ENCODE results near the gene DDAH1. TPM values are rescaled to one million over a fixed set of nuclear protein-coding genes. Genes with fewer than 3 reads are reported as not detected.

DDAH1 gene
- polyA plus RNA-seq, 3 donors = 5.4 to 9.1 (median 5.6) TPM

DNA sequence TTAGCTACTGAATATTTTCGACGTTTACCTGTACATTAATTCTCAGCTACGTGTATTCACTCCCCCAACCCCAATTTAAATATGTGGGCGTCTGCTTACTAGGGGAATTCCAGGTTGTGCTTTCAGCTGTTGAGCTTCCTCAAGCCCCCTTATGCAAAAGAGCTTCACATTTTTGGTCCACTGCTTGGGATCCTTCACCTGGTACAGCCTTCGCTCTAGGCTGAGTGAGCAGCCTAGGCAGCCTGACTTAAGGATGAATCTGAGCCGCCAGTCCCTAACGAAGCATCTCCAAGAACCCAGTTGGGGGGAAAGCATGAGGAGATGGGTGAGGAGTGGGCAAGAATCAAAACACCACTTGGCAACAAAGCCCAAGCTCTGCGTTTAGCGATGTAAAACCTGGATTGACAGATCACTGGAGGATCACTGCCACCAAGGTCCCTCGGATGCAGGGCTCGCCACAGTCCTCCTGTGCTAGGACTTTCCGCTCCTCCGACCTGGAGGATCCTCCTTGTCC lies 189.2 kb downstream of the DDAH1 start:
- WGBS, 3 donors = 1 to 2% (median 1%) methylated on average over 13 of the region's 13 CpGs
- peak overlapping the region; percentile 80 for H3K27ac ChIP-seq (ENCODE audit: low read depth, low read length)

DNA sequence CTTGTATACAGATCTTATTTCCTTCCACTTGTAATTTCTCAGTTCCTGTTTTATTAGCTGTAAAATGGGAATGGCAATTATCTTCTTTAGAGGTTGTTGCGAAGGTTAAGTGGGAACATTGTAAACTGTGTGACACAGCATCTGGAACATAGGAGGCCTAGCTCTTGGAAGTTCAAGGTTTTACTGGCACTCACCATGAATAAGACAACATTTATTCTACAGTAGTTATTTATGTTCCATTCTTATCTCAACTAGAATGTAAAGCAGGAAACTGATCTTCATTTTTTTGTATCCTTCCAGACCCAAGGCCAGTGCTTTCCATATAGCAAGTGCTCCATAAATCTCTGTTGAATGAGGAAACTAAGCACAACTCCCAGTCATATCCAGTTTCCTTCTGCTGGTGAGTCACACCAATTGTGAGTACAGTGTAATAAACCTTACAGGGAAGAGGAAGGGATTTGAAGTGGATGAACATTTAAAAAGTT lies 189.9 kb downstream of the DDAH1 start:
- 29 to 69% (median 60%) methylated on average over 1 of the region's 1 CpG for WGBS, 3 donors
- no peak overlapping the region for H3K27ac ChIP-seq (ENCODE audit: low read depth, low read length)

DNA sequence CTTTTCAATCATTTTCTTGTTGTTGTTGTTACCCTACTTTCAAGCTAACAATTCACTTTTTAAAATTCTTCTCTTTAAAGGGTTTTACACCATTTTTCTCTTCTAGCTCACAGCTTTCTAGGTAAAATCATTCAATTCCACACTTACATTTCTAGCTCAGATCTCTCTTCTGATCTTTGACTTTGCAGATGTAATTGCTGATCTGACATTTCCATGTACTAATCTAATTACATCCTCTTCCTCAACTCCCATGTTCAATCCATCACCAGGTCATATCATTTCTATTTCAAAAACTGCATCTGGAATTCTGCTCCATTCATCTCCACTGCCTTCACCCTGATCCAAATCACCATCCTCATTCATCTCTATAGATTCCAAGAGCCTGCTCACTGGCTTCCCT lies 191.6 kb downstream of the DDAH1 start:
- no peak overlapping the region for H3K27ac ChIP-seq (ENCODE audit: low read depth, low read length)

DNA sequence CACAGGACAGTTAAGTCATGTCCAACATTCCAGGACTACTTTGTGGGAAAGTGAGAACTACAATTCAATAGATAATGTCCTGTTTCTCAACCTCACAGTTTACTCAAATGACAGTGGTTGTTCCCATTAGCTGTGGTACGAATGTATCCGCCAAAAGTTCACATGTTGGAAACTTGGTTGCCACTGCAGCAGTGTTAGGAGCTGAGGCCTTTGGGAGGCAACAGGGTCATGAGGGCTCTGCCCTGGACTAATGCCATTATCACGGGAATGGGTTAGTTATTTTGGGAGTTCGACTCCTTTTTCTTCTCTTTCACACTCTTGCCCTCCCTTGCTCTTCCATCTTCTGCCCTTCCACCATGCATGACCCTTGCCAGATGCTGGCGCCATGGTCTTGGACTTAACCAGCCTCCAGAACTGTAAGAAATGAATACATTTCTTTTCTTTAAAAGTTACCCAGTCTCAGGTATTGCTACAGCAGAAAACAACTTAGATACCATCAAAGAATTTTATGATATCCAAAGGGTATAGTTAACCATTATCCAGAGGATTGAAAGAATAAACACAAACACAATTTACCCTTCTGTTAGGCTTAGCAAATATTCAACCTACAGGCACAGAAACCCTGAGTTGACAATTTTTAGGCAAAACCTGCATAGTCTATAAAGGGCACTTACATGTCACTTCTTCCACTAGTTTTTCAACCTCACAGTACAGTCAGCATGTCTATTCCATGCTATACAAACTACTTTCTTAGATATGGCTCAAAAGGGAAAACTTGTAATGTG lies 196.0 kb downstream of the DDAH1 start:
- H3K27ac ChIP-seq (ENCODE audit: low read depth, low read length) = no peak overlapping the region
- 80 to 96% (median 92%) methylated on average over 5 of the region's 5 CpGs for WGBS, 3 donors

Other genes with a start within 250 kb of the DDAH1 start
- gene C1orf52, start 205.5 kb downstream of the DDAH1 start, polyA plus RNA-seq = 10 to 100 TPM in 2 of 3 donors, 1 to 10 TPM in 1; 8.3 to 18.8 (median 17.9) TPM
- gene BCL10, start 188.5 kb downstream of the DDAH1 start, polyA plus RNA-seq = 10 to 100 TPM in 1 of 3 donors, 1 to 10 TPM in 2; 4.1 to 10.7 (median 7.9) TPM
- gene CCN1, start 115.6 kb upstream of the DDAH1 start, polyA plus RNA-seq = 1,000 to 10,000 TPM in 1 of 3 donors, 100 to 1,000 TPM in 1, 10 to 100 TPM in 1; 64.6 to 1,017 (median 195) TPM
- 10 to 100 TPM in 1 of 3 donors, 1 to 10 TPM in 2; 3.8 to 13.3 (median 9.7) TPM for gene ZNHIT6, start 243.3 kb upstream of the DDAH1 start, polyA plus RNA-seq